Measurements from ENCODE around the gene PRKCE. TPM values are rescaled to one million over a fixed set of nuclear protein-coding genes. Genes with fewer than 3 reads are reported as not detected.

The PRKCE gene
- polyA plus RNA-seq, 3 donors = 1.3 to 7.7 (median 2.3) TPM

DNA sequence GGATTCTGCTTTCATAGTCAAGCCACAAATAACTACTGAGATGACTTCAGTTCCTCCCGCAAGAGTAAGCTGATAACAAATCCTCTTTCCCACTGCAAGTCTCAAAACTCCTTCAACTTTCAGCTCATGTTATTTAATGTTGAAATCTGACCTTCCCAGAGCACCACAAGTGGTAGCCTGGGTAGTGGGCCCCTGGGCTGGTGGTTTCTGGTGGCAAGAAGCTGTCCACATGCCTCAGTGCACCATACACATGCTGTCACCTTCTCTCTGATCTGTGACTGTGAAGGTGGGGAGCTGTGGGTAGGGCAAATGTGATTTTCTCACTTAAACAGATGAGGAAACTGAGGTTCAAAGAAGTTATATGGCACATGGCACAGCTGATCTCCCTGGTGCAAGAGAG, 399.6 kb downstream of the PRKCE start:
- Histone ChIP-seq H3K4me2 (replicated peaks; ENCODE audit: extremely low read depth, low read length, poor library complexity, severe bottlenecking) (no peak overlapping the region), H3K27ac (ENCODE audit: low read depth in 1 of 2, low read length in 2 of 2) (no peak overlapping the region), H3K79me2 (ENCODE audit: insufficient read depth, low read length) (no peaks in the 10 kb centered on the region), H2AFZ (ENCODE audit: insufficient read depth, low read depth, low read length, poor library complexity, severe bottlenecking) (no peak overlapping the region), H3K9me3 (replicated peaks in 1 of 2; ENCODE audit: control insufficient read depth in 1 of 2, insufficient read depth in 1 of 2, low read length in 2 of 2) (no peaks in the 10 kb centered on the region), H3K4me3 (replicated peaks in 1 of 3; ENCODE audit: low read depth in 2 of 3, low read length in 3 of 3) (no peak overlapping the region), H3K9ac (ENCODE audit: insufficient read depth, low read length, poor library complexity, severe bottlenecking) (no peak overlapping the region), H3K4me1 (ENCODE audit: control insufficient read depth in 1 of 2, insufficient read depth in 2 of 2, low read length in 2 of 2) (peaks cover 3 to 7% of the 10 kb centered on the region in 2 donors), H4K20me1 (ENCODE audit: insufficient read depth, low read length) (no peaks in the 10 kb centered on the region), H3K27me3 (ENCODE audit: control insufficient read depth in 2 of 2, insufficient read depth in 2 of 2, low read length in 2 of 2) (no peaks in the 10 kb centered on the region), H3K36me3 (replicated peaks in 1 of 2; ENCODE audit: control insufficient read depth in 1 of 2, insufficient read depth in 2 of 2, low read length in 2 of 2) (no peaks in the 10 kb centered on the region)
- TF ChIP-seq, protein P1, sequence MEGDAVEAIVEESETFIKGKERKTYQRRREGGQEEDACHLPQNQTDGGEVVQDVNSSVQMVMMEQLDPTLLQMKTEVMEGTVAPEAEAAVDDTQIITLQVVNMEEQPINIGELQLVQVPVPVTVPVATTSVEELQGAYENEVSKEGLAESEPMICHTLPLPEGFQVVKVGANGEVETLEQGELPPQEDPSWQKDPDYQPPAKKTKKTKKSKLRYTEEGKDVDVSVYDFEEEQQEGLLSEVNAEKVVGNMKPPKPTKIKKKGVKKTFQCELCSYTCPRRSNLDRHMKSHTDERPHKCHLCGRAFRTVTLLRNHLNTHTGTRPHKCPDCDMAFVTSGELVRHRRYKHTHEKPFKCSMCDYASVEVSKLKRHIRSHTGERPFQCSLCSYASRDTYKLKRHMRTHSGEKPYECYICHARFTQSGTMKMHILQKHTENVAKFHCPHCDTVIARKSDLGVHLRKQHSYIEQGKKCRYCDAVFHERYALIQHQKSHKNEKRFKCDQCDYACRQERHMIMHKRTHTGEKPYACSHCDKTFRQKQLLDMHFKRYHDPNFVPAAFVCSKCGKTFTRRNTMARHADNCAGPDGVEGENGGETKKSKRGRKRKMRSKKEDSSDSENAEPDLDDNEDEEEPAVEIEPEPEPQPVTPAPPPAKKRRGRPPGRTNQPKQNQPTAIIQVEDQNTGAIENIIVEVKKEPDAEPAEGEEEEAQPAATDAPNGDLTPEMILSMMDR (IDR thresholded peaks at IDR 0.05) = no peak
- Mint-ChIP-seq H3K9me3 (peaks cover 1 to 10% (median 6%) of the 10 kb centered on the region in 7 donors), H3K27me3 (ENCODE audit: low read depth in 3 of 3) (no peaks in the 10 kb centered on the region), H3K36me3 (peaks cover 30 to 33% of the 10 kb centered on the region in 2 donors), H3K27ac (peak overlapping the region in 1 of 7 donors; percentile 3), H3K4me3 (no peak overlapping the region), H3K4me1 (peaks cover 14% of the 10 kb centered on the region)
- no peak for DNase-seq
- no CpG with 5 or more reads among the region's 1 CpG for WGBS (ENCODE audit: insufficient coverage)
- intact Hi-C loops (cut with micrococcal nuclease) = no loop called here

DNA sequence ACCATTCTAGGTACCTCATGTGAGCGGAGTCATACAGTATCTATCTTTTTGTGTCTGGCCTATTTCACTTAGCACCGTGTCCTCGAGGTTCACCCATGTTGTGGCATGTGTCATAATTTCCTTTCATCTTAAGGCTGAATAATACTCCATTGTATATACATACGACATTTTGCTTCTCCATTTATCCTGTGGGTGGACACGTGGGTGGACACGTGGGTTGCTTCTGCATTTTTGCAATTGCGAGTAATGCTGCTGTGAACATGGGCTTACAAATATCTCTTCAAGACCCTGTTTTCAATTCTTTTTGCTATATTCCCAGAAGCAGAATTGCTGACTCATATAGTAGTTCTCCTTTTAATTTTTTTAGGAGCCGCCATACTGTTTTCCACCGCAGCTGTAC, 402.1 kb downstream of the PRKCE start:
- Histone ChIP-seq H3K9ac (ENCODE audit: insufficient read depth, low read length, poor library complexity, severe bottlenecking) (no peak overlapping the region), H4K20me1 (ENCODE audit: insufficient read depth, low read length) (no peaks in the 10 kb centered on the region), H3K4me2 (replicated peaks; ENCODE audit: extremely low read depth, low read length, poor library complexity, severe bottlenecking) (peak overlapping the region; percentile 1), H3K4me3 (replicated peaks in 1 of 3; ENCODE audit: low read depth in 2 of 3, low read length in 3 of 3) (peak overlapping the region in 1 of 3 experiments; percentile 12), H3K9me3 (replicated peaks in 1 of 2; ENCODE audit: control insufficient read depth in 1 of 2, insufficient read depth in 1 of 2, low read length in 2 of 2) (no peaks in the 10 kb centered on the region), H3K27me3 (ENCODE audit: control insufficient read depth in 2 of 2, insufficient read depth in 2 of 2, low read length in 2 of 2) (no peaks in the 10 kb centered on the region), H3K27ac (ENCODE audit: low read depth in 1 of 2, low read length in 2 of 2) (peak overlapping the region in 1 of 2 donors; percentile 17), H3K36me3 (replicated peaks in 1 of 2; ENCODE audit: control insufficient read depth in 1 of 2, insufficient read depth in 2 of 2, low read length in 2 of 2) (no peaks in the 10 kb centered on the region), H2AFZ (ENCODE audit: insufficient read depth, low read depth, low read length, poor library complexity, severe bottlenecking) (no peak overlapping the region), H3K4me1 (ENCODE audit: control insufficient read depth in 1 of 2, insufficient read depth in 2 of 2, low read length in 2 of 2) (peaks cover 3 to 7% of the 10 kb centered on the region in 2 donors), H3K79me2 (ENCODE audit: insufficient read depth, low read length) (no peaks in the 10 kb centered on the region)
- peak; percentile 27 to 57 (median 51) for DNase-seq
- TF ChIP-seq, protein P1 (IDR thresholded peaks at IDR 0.05) = no peak
- WGBS (ENCODE audit: insufficient coverage) = 83% methylated on average over 2 of the region's 9 CpGs
- Mint-ChIP-seq H3K9me3 (peaks cover 1 to 10% (median 6%) of the 10 kb centered on the region in 7 donors), H3K36me3 (peaks cover 19 to 28% of the 10 kb centered on the region in 2 donors), H3K27me3 (ENCODE audit: low read depth in 3 of 3) (no peaks in the 10 kb centered on the region), H3K4me3 (peak overlapping the region in 1 of 2 donors; percentile 73), H3K27ac (peak overlapping the region; percentile 64 to 89 (median 84)), H3K4me1 (peaks cover 14% of the 10 kb centered on the region)
- intact Hi-C loops (cut with micrococcal nuclease) = no loop called here
